Karpas-422 (cell line): ENCODE data around the gene MRAS. TPM values are rescaled to one million over a fixed set of nuclear protein-coding genes. Genes with fewer than 3 reads are reported as not detected.

Source experiments
- DNase-seq: peaks from one replicate; pipeline ENCODE4 v3.0.0-alpha.2; 2015
- H2AFZ ChIP-seq: fragments of 200-600 bp; sonication (generic); 2 replicates; pipeline ENCODE4 v1.6.1; 2014; ENCODE audit warnings: antibody characterized with exemption, low read length, mixed read lengths
- H3K27ac ChIP-seq: fragments of 200-600 bp; sonication (generic); 2 replicates; pipeline ENCODE4 v1.5.1; 2014; ENCODE audit warnings: mild to moderate bottlenecking, low read length, moderate library complexity
- H3K27me3 ChIP-seq: fragments of 200-600 bp; sonication (generic); 2 replicates; pipeline ENCODE4 v1.6.1; 2014; ENCODE audit warnings: low read length, mixed read lengths
- H3K36me3 ChIP-seq: fragments of 200-600 bp; sonication (generic); 2 replicates; pipeline ENCODE4 v1.6.1; 2014; ENCODE audit warnings: low read length, mixed read lengths; ENCODE audit not compliant: insufficient read depth
- H3K4me1 ChIP-seq: fragments of 200-600 bp; sonication (generic); 2 replicates; pipeline ENCODE4 v1.6.1; 2014; ENCODE audit warnings: mild to moderate bottlenecking, low read length, mixed read lengths
- H3K4me2 ChIP-seq: fragments of 200-600 bp; sonication (generic); 2 replicates; pipeline ENCODE4 v1.6.1; 2014; ENCODE audit warnings: low read length, low read depth, mild to moderate bottlenecking; ENCODE audit not compliant: poor library complexity, severe bottlenecking
- H3K4me3 ChIP-seq: fragments of 200-600 bp; sonication (generic); 2 replicates; pipeline ENCODE4 v1.5.1; 2014; ENCODE audit warnings: mild to moderate bottlenecking, antibody characterized with exemption, low read length, mixed read lengths
- H3K79me2 ChIP-seq: fragments of 200-600 bp; sonication (generic); 2 replicates; pipeline ENCODE4 v1.6.1; 2014; ENCODE audit warnings: mild to moderate bottlenecking, low read length, mixed read lengths
- H3K9ac ChIP-seq: fragments of 200-600 bp; sonication (generic); 2 replicates; pipeline ENCODE4 v1.6.0; 2014; ENCODE audit warnings: low read length
- H3K9me2 ChIP-seq: fragments of 200-600 bp; sonication (generic), shearing (Covaris generic); replicated peaks from 2 replicates; pipeline ENCODE4 v1.6.0; 2014; ENCODE audit warnings: mild to moderate bottlenecking, low read length, moderate library complexity; ENCODE audit not compliant: insufficient read depth
- H3K9me3 ChIP-seq: fragments of 300-700, 200-600 bp; sonication (generic); 2 replicates; pipeline ENCODE4 v1.6.1; 2014; ENCODE audit warnings: low read length, mixed read lengths
- H4K20me1 ChIP-seq: fragments of 200-600 bp; sonication (generic); 2 replicates; pipeline ENCODE4 v1.6.1; 2014; ENCODE audit warnings: mild to moderate bottlenecking, antibody characterized with exemption, low read length, low read depth; ENCODE audit not compliant: insufficient read depth
- total RNA-seq: library from RNA; depleted of rRNA; stranded (reverse); fragments of >200 nt; shearing (Covaris generic); gene quantifications from 2 replicates; pipeline ENCODE4 v1.2.3, GENCODE V29; 2014; ENCODE audit warnings: low replicate concordance

Gene MRAS
- total RNA-seq, 1 experiment from 2014 or later: not detected

- H3K27me3 ChIP-seq: no peaks in the 10 kb centered on the region
- no peaks in the 10 kb centered on the region for H3K9me2 ChIP-seq
- H3K4me1 ChIP-seq: no peaks in the 10 kb centered on the region
- H3K9me3 ChIP-seq: no peaks in the 10 kb centered on the region
- no peak overlapping the region for H3K4me3 ChIP-seq
- no peak overlapping the region for H2AFZ ChIP-seq
- H3K4me2 ChIP-seq: no peak overlapping the region
- H3K36me3 ChIP-seq: no peaks in the 10 kb centered on the region
- H4K20me1 ChIP-seq: no peaks in the 10 kb centered on the region
- no peak overlapping the region for H3K9ac ChIP-seq
- no peaks in the 10 kb centered on the region for H3K79me2 ChIP-seq
- H3K27ac ChIP-seq: no peak overlapping the region
- no peak for DNase-seq
These were observed 84.3 kb downstream of the MRAS start for GRCh38 chr3:138432576-138433240.

GRCh38 chr3:138433892-138434275 lies 85.5 kb downstream of the MRAS start:
- H3K79me2 ChIP-seq: no peaks in the 10 kb centered on the region
- H3K27ac ChIP-seq: no peak overlapping the region
- H3K36me3 ChIP-seq: no peaks in the 10 kb centered on the region
- no peaks in the 10 kb centered on the region for H3K9me3 ChIP-seq
- H3K4me3 ChIP-seq: no peak overlapping the region
- H3K9me2 ChIP-seq: no peaks in the 10 kb centered on the region
- H3K9ac ChIP-seq: no peak overlapping the region
- no peak overlapping the region for H3K4me2 ChIP-seq
- no peaks in the 10 kb centered on the region for H3K4me1 ChIP-seq
- no peak for DNase-seq
- H3K27me3 ChIP-seq: no peaks in the 10 kb centered on the region
- H2AFZ ChIP-seq: no peak overlapping the region
- H4K20me1 ChIP-seq: no peaks in the 10 kb centered on the region

GRCh38 chr3:138434276-138434874 lies 86.0 kb downstream of the MRAS start, which contains the start of gene ESYT3:
ESYT3 (plus strand) TSS chr3:138434616; CDS start chr3:138434799, 183 bp downstream.
- no peaks in the 10 kb centered on the region for H3K27me3 ChIP-seq
- no peak within 1 kb of the TSS for H2AFZ ChIP-seq
- H4K20me1 ChIP-seq: no peaks in the 10 kb centered on the region
- no peak for DNase-seq
- H3K4me1 ChIP-seq: no peaks in the 10 kb centered on the region
- H3K9me3 ChIP-seq: no peaks in the 10 kb centered on the region
- no peak within 1 kb of the TSS for H3K27ac ChIP-seq
- no peak within 1 kb of the TSS for H3K9ac ChIP-seq
- H3K4me2 ChIP-seq: no peak within 1 kb of the TSS
- no peak within 1 kb of the TSS for H3K4me3 ChIP-seq
- no peaks in the 10 kb centered on the region for H3K9me2 ChIP-seq
- no peaks in the 10 kb centered on the region for H3K79me2 ChIP-seq
- no peaks in the 10 kb centered on the region for H3K36me3 ChIP-seq

GRCh38 chr3:138434875-138435772 lies 86.7 kb downstream of the MRAS start:
- H2AFZ ChIP-seq: no peak overlapping the region
- H4K20me1 ChIP-seq: no peaks in the 10 kb centered on the region
- no peaks in the 10 kb centered on the region for H3K4me1 ChIP-seq
- DNase-seq: no peak
- no peaks in the 10 kb centered on the region for H3K27me3 ChIP-seq
- H3K27ac ChIP-seq: no peak overlapping the region
- no peak overlapping the region for H3K4me2 ChIP-seq
- H3K4me3 ChIP-seq: no peak overlapping the region
- no peaks in the 10 kb centered on the region for H3K36me3 ChIP-seq
- no peaks in the 10 kb centered on the region for H3K9me2 ChIP-seq
- H3K9me3 ChIP-seq: no peaks in the 10 kb centered on the region
- H3K9ac ChIP-seq: no peak overlapping the region
- no peaks in the 10 kb centered on the region for H3K79me2 ChIP-seq

GRCh38 chr3:138435840-138436239 lies 87.5 kb downstream of the MRAS start:
- H3K4me1 ChIP-seq: no peaks in the 10 kb centered on the region
- H3K9ac ChIP-seq: no peak overlapping the region
- H3K79me2 ChIP-seq: no peaks in the 10 kb centered on the region
- no peak overlapping the region for H3K4me2 ChIP-seq
- no peaks in the 10 kb centered on the region for H3K27me3 ChIP-seq
- no peak overlapping the region for H3K4me3 ChIP-seq
- no peak overlapping the region for H3K27ac ChIP-seq
- no peak overlapping the region for H2AFZ ChIP-seq
- no peaks in the 10 kb centered on the region for H4K20me1 ChIP-seq
- DNase-seq: no peak
- no peaks in the 10 kb centered on the region for H3K9me2 ChIP-seq
- no peaks in the 10 kb centered on the region for H3K36me3 ChIP-seq
- no peaks in the 10 kb centered on the region for H3K9me3 ChIP-seq

- H3K9ac ChIP-seq: no peak overlapping the region
- H4K20me1 ChIP-seq: no peaks in the 10 kb centered on the region
- no peak overlapping the region for H3K4me2 ChIP-seq
- no peak overlapping the region for H2AFZ ChIP-seq
- H3K36me3 ChIP-seq: no peaks in the 10 kb centered on the region
- H3K27me3 ChIP-seq: no peaks in the 10 kb centered on the region
- H3K4me3 ChIP-seq: no peak overlapping the region
- H3K27ac ChIP-seq: no peak overlapping the region
- no peaks in the 10 kb centered on the region for H3K79me2 ChIP-seq
- no peak for DNase-seq
- no peaks in the 10 kb centered on the region for H3K9me2 ChIP-seq
- H3K4me1 ChIP-seq: no peaks in the 10 kb centered on the region
- no peaks in the 10 kb centered on the region for H3K9me3 ChIP-seq
These were observed 88.9 kb downstream of the MRAS start for GRCh38 chr3:138437281-138437680.

GRCh38 chr3:138438896-138439295 lies 90.5 kb downstream of the MRAS start:
- no peaks in the 10 kb centered on the region for H3K36me3 ChIP-seq
- no peaks in the 10 kb centered on the region for H3K9me2 ChIP-seq
- H3K4me1 ChIP-seq: no peaks in the 10 kb centered on the region
- H3K27ac ChIP-seq: no peak overlapping the region
- no peak overlapping the region for H3K4me2 ChIP-seq
- H3K4me3 ChIP-seq: no peak overlapping the region
- no peaks in the 10 kb centered on the region for H4K20me1 ChIP-seq
- H3K27me3 ChIP-seq: no peaks in the 10 kb centered on the region
- H3K9me3 ChIP-seq: no peaks in the 10 kb centered on the region
- no peak overlapping the region for H2AFZ ChIP-seq
- H3K9ac ChIP-seq: no peak overlapping the region
- no peaks in the 10 kb centered on the region for H3K79me2 ChIP-seq
- DNase-seq: no peak

GRCh38 chr3:138439646-138440045 lies 91.3 kb downstream of the MRAS start:
- H3K9me3 ChIP-seq: no peaks in the 10 kb centered on the region
- no peaks in the 10 kb centered on the region for H3K4me1 ChIP-seq
- no peak overlapping the region for H3K27ac ChIP-seq
- no peak overlapping the region for H3K4me2 ChIP-seq
- no peaks in the 10 kb centered on the region for H3K27me3 ChIP-seq
- no peaks in the 10 kb centered on the region for H3K9me2 ChIP-seq
- no peaks in the 10 kb centered on the region for H3K36me3 ChIP-seq
- DNase-seq: no peak
- H3K4me3 ChIP-seq: no peak overlapping the region
- no peak overlapping the region for H2AFZ ChIP-seq
- H4K20me1 ChIP-seq: no peaks in the 10 kb centered on the region
- H3K79me2 ChIP-seq: no peaks in the 10 kb centered on the region
- no peak overlapping the region for H3K9ac ChIP-seq
